DMS153 (cell line): ENCODE results near the gene HEXIM2.
"Not testable (repeated sequence)": the region's sequence is repeated elsewhere in the genome, so short reads cannot be mapped to it uniquely, and the experiment has no call there.

Experiments
- DNase-seq: peaks from one replicate; lab custom pipeline; 2025; lab: John Stamatoyannopoulos, UW

The HEXIM2 gene, protein sequence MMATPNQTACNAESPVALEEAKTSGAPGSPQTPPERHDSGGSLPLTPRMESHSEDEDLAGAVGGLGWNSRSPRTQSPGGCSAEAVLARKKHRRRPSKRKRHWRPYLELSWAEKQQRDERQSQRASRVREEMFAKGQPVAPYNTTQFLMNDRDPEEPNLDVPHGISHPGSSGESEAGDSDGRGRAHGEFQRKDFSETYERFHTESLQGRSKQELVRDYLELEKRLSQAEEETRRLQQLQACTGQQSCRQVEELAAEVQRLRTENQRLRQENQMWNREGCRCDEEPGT

DNA sequence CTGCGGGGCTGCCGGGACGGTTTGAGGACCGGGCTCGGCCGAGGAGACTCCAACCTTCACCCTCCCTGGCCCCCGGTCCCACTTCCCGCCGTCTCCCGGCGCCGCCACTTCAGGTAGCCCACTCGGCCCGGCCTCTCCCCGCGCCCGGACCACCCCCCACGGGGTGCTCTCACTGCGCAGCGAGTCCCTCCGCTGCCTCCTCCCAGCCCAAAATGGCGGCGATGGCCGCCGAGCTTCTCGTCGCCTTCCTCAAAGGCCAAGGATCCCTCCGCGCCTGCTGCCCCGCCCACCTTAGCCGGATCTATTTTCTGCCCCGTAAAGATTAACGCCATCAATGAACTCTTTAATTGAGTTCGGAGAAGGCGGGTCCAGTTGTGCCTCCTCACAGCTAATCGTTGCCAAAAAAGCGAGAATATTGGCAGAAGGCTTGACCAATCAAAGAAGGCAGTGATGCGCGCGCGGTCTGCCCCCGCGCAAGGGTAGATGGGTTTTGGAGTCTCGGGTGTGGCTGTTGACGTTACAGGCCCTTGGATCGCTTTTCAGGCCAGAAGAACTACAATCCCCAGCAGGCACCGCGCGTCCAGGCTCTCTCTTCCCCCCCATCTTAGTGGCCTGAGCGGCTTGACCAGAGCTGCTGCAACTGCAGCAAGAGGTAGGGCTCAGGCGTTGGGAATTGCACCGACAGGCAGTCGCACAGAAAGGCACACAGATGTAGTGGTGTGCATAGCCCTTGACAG is at the start of gene HEXIM2:
Gene HEXIM2 (plus strand): TSS at position 588 of the 737 bp plus-strand sequence. CDS start 919 bp downstream, outside the sequence.
- peak; percentile 99 for DNase-seq

DNA sequence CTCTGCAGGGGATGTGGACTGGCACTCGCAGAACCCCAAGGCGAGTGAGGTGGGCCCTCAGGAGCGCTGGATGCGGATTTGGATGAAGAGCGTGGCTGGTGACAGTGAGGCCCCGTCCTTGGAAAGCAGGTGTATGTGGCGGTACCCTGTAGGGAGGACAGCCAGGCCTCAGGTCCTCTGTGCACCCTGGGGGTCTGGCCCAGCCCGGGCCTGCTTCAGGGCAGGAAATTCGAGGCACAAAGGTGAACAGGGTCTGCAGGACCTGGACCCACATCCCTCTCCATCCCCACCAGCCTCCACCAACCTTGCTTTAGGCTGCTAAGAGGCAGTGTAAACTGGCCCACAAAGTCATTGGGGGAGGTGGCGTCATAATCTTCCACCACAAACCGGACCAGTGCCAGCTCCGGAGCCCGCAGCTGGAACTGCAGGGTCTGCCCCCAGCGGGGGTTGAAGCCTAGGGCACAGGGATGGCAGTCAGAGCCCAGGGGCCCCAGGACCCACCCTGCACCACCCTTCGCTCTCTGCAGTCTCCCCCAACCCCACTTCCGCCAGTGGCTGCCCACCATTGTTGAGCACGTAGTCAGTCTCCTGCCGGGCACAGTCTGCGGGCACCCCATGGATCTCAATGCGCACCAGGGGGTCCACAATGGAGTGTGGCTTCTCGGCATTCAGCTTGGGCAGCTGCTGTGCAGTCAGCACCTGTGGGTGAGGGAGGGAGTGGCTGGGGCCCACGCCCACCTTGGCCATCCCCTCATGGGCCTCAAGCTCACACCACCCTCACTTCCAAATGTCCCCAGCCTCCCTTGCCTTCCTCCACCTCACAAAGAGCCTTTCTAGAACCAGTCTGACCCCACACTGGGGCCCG is 48.9 kb upstream of the HEXIM2 start:
- DNase-seq: no peak

DNA sequence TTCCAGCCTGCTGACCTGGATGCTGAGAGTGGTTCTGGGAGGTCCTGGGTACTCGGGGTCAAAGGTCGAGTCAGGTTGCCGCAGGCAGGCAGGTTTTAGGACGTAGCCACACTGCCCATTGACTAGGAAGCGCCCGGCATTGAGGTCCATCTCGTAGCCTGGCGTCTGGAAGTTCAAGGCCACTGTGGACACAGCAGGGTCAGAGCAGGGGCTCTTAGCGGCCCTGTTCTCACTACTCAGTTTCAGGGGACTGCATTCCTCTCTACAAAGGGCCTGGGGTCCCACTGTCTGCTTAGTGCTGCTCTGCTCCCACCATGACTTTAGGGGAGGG is 48.3 kb upstream of the HEXIM2 start:
- DNase-seq: no peak

DNA sequence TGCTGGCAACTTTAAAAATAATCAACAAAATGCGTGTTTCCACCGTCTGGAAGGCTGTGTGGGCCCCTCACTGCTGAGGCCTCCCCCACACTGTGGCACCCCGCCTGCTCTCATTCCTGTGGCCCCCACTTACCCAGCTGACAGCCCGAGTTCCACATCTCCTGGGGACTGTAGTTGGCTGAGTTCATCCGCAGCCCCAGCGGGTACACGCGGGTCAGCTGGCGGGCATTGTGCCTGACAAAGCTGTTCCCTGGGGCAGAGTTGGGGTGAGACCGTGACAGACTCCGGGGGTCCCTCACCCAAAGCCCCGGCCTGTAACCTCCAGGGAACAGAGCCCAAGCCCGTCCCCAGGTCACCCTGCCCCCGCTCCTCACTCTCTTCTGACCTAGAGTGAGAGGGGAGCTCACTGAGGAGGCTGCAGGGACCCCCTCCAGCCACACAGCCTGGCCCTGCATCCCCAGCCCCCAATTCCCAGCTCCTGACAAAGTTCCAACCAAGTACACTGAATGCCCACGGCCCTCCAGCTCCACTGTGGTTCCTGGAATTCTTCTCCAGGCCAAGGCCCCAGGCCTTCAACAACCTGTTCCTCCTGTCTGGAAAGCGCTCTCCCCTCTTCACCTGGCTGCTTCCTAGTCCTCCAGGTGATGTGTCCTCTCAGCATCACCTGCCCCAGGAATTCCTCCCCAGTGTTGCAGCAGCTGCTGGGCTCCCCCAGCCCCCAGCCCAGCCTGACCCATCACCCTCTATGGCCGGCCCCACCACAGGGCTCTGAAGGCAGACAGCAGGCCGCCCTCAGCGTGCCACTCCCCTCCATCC is 47.4 kb upstream of the HEXIM2 start:
- no peak for DNase-seq

DNA sequence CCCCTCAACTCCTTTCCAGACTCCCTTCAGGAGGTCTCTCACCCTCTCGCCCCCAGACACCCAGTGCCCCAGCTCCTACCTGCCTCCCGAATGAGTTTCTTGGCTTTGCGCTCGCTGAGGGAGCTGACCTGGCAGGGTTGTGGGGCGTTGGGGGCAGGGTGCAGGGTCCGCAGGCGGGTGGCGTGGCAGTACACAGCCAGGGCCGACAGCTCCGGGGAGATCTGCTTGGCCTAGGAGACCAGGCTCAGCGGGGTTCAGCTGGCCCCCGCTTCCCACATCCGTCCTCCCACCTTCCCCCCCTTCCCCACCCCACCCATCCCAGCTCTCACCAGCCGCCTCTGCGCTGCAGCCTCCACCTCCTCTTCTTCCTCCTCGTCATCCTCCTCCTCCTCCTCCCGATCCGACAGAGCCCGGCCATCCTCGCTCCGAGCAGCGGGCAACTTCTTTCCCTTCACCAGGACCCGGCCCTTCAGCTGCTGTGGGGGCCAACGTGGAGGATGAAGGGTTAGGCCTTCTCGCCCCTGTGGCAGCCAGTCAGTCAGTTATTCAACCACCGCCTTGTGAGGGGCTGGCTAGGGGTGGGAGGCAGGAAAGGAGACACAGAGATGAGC is 46.6 kb upstream of the HEXIM2 start:
- DNase-seq: no peak

DNA sequence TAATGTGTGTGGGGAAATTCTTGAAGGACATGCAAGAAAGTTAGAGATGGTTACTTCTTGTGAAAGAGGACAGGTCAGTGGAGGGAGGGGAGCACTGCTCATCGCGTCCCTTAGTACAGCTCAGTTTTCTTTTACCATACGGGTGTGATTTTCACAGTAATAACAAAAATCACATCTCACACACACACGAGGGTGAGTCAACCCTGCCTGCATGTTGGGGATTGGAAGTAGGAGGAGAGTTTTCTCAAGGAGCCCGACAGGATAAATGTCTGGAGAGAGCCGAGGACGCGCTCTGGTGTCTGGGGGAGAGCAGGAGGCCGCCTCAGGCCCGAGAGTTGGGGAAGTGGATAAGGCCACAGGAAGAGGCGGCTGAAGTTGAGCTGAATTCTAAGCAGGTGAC is 45.8 kb upstream of the HEXIM2 start:
- no peak for DNase-seq

DNA sequence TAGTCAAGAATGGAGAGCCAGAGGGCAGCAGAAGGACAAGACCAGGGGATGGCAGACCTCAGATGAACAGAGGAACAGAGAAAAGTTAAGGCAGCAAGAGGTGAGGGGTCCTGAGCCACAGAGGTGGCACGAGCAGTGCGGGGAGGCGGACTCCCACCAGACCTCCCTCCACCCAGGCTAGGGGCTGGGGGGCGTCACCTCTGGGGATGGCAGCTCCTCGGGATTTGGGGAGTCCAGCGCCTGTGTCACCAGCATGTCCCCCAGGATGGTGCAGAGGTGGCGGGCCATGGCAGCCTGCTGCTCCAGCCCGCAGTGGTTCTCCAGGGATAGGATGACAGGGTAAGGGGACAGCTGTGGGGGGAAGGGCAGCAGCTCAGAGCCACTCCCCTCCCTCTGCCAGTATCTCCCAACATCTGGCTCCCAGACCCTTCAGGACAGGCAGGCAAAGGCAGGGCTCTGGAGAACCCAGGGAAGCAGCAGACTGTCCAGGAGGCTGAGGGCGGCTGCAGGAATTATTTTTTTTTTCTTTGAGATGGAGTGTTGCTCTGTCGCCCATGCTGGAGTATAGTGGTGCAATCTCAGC is 45.1 kb upstream of the HEXIM2 start:
- no peak for DNase-seq

DNA sequence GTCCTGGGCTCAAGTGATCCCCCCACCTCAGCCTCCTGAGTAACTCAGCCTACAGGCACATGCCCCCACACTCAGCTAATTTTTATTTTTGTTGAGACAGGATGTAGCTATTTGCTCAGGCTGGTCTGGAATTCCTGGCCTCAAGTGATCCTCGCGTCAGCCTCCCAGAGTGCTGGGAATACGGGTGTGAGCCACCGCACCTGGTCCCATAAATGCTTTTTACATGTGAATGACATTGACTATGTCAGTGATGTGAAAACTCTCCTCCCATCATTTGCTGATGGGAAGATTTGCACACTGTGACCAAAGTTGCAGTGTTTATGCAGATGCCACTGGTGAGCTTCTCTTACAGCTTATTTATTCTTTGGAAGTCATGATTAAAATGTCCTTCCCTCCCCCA is 44.3 kb upstream of the HEXIM2 start:
- no peak for DNase-seq

DNA sequence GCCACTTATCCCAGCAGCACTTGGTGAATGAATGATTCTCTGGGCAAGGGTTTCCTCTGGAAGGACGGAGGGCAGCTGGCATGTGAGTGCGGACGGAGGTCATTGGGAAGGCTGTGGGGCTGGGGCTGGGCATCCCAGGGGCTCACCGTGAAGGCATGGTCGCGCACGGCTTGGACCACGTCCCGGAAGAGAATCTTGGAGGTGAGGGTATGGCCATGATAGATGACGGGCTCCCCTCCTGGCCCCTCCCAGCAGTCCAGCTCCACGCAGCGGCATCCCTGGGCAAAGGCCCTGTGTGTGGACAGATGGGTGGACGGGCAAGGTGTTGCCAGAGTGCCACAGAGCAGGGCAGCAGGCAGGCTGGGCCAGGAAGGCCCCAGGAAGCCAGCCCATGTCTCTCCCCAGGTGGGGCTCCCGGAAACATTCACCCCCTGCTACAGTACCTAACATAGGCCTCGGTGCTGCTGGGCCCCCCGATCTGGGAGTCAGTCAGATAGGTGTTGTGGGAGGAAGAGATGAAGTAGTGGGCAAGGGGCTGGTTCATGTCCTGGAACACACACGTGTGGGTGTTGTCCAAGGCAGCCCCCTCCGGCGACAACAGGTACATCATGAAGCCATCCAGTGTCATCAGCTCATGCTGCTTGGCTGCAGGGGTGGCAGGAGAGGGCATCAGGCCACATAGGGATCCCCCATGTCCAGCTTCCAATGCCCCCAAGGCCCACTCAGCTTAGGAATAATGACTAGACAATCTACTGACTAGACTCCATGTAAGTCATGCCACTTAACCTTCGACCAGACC is 43.6 kb upstream of the HEXIM2 start:
- no peak for DNase-seq

DNA sequence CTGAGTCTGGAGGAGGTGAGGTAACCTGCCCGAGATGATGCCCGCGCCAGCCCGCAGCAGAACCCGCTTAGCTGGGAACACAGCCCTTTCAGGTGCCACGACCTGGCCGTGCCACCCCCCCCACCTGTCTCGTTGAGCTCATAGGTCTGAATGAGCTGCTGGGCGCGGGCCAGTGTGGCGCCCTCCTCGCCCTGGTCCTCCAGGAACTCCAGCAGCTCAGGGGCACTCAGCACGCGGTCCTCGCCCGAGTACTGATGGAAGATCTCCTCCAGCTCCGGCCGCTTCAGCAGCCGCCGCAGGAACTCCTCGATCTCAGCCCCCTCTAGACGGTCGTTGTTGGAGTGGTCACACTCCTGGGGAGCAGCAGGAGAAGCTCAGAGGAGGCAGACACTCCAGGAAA is 43.0 kb upstream of the HEXIM2 start:
- no peak for DNase-seq

DNA sequence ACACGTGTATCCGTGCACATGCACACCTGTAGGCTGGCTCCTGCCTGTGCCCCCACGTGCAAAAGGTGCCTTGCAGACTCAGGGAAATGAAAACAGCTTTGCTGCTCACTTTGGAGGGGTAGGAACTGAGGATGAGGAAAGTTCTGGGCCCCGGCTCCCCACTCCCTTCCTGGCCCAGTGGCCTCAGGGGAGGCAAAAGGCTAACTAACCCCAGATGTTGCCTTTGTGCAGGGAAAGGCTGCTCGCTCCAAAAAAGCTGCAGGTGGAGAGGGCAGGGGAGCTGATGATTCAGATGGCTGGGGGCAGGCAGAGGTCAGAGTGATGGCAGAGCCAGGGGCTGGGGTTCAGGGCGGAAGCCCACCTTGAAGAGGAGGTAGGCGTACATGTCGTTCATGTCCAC is 41.7 kb upstream of the HEXIM2 start:
- no peak for DNase-seq

DNA sequence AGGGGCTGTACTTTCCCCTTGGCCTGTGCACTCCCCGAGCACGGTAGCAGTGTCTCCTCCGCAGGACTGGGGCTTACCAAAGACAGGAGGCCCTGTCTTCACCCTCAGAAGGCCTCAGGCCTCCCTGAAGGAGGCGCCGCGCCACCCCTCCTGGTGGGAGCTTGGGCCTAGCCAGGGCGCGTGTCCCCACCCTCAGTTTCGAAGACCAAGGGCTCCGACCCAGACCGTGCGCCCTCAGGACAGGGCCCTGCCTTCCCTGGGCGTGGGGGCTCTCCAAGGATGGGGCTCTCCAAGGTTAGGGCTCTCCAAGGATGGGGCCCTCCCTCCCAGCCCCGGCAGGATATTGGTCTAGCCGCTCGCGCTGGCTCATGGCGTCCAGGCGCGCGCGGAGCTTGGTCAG is 41.1 kb upstream of the HEXIM2 start:
- DNase-seq: no peak

DNA sequence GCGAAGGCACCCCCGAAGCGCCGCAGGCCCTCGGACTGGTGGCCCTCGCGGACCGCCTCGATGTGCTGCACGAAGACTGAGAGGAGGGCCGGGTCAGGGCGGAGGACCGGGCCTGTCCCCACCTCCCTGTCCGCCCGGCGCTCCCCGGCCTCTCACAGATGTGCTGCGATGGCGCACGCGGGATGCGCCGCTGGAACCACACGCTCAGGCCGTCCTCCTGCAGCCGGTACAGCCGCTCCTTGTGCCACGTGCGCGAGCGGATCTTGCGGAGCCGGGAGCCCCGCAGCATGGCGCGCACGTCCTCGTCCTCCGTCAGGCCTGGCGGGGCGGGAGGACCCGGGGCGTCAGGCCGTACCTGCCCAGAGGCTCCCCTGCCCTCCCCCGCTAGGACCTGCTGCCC is 40.6 kb upstream of the HEXIM2 start:
- no peak for DNase-seq

DNA sequence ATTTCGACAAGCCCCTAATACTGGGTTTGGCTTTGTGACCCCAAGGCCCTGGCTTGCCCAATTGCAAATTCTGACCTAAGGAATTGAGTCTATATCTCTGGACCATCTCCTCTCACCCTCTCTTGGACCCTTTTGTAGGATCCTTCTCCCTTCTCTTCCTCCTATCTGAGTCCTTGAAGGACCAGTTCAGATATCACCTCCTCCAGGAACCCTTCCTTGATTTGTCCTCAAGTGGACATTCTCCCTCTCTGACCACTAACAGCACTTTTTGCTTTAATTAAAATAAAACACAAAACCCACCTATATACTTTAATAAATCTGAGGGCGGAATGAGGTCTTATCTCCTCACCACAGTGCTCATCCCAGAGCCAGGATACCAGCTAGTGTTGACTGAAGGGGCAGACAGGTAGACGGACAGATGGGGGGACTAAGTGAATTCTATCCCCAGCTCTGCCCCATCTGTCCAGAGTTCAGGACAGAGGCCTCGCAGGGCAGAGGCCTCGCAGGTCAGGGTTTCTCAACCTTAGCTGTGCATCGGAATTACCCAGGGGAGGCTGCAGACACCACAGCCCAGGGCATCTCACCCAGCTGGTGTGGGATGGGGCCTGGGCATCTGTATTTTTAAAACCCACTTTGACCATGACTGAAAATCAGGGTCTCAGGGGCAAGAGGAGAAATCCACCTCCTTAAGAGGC is 38.5 kb upstream of the HEXIM2 start:
- no peak for DNase-seq

DNA sequence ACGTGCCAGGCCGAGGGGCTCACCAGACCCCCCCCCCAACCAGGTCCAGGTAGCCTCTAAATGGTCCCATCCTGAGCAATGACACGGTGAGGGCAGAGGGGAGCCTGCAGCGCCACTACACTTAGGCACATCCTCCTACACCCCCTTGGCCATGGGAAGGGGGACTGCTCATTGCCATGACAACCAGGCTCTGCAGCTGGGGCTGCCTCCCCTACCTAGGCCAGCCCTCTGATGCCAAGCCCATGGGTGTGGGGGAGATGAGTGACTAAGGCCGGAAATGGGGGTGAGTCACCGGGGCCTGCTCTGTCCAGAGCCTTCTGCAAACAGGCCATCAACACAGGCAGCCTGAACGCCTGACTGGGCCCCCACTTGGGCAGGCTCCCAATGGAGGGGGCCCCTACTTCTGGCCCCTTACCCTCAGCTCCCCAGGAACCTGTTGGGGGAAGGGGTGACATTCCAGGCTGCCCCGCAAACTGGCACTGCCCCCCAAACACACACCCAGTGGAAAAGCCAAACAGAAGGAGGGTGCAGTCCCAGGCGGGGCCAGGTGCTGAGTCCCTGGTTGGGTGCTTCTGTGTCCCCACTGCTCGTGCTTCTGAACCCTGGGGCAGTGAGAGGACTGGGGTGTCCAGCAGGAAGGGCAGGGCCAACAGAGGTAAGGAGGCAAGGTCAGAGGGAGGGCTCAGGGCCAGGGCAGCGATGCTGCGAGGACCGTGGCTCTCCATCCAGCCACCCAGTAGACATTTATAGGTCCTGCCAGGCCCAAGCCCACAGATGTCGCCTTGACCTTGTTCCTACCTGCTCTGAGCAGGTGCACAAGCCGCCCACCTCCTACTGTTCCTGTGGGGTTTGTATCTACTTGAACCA is 37.5 kb upstream of the HEXIM2 start:
- DNase-seq: no peak

DNA sequence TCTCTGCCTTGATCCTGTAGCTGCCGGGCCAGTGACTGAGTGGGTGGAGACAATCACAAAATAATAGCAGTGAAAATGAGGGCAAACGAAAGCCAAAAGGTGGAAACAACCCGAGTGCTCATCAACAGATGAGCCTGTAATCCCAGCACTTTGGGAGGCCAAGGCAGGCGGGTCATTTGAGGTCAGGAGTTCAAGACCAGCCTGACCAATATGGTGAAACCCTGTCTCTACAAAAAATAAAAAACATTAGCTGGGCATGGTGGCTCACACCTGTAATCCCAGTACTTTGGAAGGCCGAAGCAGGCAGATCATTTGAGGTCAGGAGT is 36.9 kb upstream of the HEXIM2 start:
- not testable (repeated sequence) for DNase-seq

DNA sequence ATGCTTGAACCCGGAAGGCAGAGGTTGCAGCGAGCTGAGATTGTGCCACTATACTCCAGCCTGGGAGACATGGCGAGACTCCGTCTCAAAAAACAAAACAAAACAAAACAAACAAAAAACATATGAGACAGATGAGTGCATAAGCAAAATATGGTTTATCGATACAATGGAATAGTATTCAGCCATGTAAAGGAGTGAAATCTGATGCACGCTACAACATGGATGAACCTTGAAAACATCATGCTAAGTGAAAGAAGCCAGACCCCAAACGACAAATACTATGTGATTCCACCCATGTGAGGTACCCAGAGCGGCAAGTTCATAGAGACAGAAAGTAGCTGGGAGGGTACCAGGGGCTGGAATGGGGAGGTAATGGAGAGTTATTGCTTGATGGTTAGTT is 36.2 kb upstream of the HEXIM2 start:
- no peak for DNase-seq

DNA sequence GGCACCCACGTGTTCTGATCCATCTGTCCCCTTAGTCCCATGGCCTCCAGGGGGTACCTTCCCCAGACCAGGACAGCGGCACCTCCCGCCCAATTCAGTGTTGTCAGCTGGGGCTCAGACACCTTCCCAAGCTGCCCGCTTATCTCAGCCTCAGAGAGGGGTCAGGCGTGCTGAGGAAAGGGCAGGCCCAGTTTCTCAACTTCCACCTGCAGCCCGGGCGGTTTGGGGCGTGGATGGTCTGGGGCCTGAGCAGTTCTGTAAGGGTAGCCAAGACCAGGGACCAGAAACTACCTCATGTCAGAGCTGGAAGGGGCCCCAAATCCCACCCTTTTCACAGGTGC is 34.5 kb upstream of the HEXIM2 start:
- no peak for DNase-seq
